Calu3 (cell line): ENCODE measurements around the gene DTL. TPM values are rescaled to one million over a fixed set of nuclear protein-coding genes. Genes with fewer than 3 reads are reported as not detected.

Source experiments
- BruUV-seq: library from RNA; stranded (reverse); fragments of 400-500 nt; replicated peaks from 2 replicates; lab custom pipeline; 2021; lab: Mats Ljungman, UMichigan
- CTCF ChIA-PET: fragments of 300-600 bp; sonication (Branson Sonifier 250); formaldehyde crosslinking; loops from one replicate; lab custom pipeline; 2022; ENCODE audit warnings: antibody characterized with exemption; lab: Charles Lee
- DNase-seq: peaks from one replicate; pipeline ENCODE4 v3.0.0; 2022
- H3K27ac Mint-ChIP-seq: one replicate; pipeline ENCODE4 v1.8.0; 2022; ENCODE audit warnings: mixed read lengths; ENCODE audit not compliant: unreplicated experiment
- H3K27me3 Mint-ChIP-seq: one replicate; pipeline ENCODE4 v1.8.0; 2022; ENCODE audit warnings: mixed read lengths; ENCODE audit not compliant: unreplicated experiment
- H3K36me3 Mint-ChIP-seq: one replicate; pipeline ENCODE4 v1.8.0; 2022; ENCODE audit warnings: mild to moderate bottlenecking, moderate library complexity, mixed read lengths; ENCODE audit not compliant: insufficient read depth, unreplicated experiment
- H3K4me1 Mint-ChIP-seq: one replicate; pipeline ENCODE4 v1.8.0; 2022; ENCODE audit warnings: mild to moderate bottlenecking, low read depth, mixed read lengths; ENCODE audit not compliant: unreplicated experiment
- H3K4me3 Mint-ChIP-seq: one replicate; pipeline ENCODE4 v1.8.0; 2022; ENCODE audit warnings: mild to moderate bottlenecking, low read depth, moderate library complexity, mixed read lengths; ENCODE audit not compliant: unreplicated experiment
- H3K9me3 Mint-ChIP-seq: one replicate; pipeline ENCODE4 v1.8.0; 2022; ENCODE audit warnings: low read depth, mixed read lengths; ENCODE audit not compliant: unreplicated experiment
- intact Hi-C: fragments of 100-400 bp; cut with micrococcal nuclease; formaldehyde crosslinking; loops from one replicate; pipeline ENCODE4 v1.10.0; 2022; ENCODE audit not compliant: unreplicated experiment
- total RNA-seq: library from RNA; stranded (reverse); gene quantifications from 2 replicates; pipeline ENCODE4 v1.2.3, GENCODE V29; 2022
- TF ChIP-seq, protein P1 (sequence below): fragments of 200-600 bp; IDR thresholded peaks from one replicate; pipeline ENCODE4 v1.8.0; 2022; ENCODE audit warnings: antibody characterized with exemption; ENCODE audit not compliant: unreplicated experiment

The DTL gene
- total RNA-seq, 1 experiment from 2014 or later, result 44.0 TPM

DNA sequence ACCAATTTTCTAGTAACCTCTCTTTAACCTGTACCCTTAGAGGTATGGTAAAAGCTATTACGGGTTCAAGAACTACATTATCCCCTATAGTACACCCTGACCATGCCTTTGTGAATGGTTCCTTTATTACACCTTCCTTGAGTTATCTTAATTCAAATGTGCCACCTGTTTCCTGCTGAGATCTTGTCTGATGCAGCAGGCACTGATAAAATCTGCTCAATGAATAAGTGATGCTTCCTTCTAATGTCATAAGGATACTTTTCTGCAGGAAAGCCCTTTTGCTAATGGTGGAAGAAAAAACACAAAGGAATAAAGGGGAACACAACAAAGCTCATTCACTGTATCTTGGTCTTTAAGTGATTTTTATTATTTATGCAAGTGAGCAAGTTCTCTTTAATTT, 26.0 kb upstream of the DTL start:
- Mint-ChIP-seq H3K4me3 (no peak overlapping the region), H3K27ac (no peak overlapping the region), H3K27me3 (no peaks in the 10 kb centered on the region), H3K9me3 (no peaks in the 10 kb centered on the region), H3K36me3 (peaks cover 1% of the 10 kb centered on the region), H3K4me1 (no peaks in the 10 kb centered on the region)
- CTCF ChIA-PET, result interaction anchor here (1.2 to 1.4 kb wide), 2 partner anchors 26 to 329 kb away, joined by 3 to 6 read pairs; partner anchors contain the start of genes DTL and INTS7
- BruUV-seq, result no TSS peak
- TF ChIP-seq, protein P1, sequence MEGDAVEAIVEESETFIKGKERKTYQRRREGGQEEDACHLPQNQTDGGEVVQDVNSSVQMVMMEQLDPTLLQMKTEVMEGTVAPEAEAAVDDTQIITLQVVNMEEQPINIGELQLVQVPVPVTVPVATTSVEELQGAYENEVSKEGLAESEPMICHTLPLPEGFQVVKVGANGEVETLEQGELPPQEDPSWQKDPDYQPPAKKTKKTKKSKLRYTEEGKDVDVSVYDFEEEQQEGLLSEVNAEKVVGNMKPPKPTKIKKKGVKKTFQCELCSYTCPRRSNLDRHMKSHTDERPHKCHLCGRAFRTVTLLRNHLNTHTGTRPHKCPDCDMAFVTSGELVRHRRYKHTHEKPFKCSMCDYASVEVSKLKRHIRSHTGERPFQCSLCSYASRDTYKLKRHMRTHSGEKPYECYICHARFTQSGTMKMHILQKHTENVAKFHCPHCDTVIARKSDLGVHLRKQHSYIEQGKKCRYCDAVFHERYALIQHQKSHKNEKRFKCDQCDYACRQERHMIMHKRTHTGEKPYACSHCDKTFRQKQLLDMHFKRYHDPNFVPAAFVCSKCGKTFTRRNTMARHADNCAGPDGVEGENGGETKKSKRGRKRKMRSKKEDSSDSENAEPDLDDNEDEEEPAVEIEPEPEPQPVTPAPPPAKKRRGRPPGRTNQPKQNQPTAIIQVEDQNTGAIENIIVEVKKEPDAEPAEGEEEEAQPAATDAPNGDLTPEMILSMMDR, result no peak
- DNase-seq, result no peak
- intact Hi-C loops, result no loop called here

DNA sequence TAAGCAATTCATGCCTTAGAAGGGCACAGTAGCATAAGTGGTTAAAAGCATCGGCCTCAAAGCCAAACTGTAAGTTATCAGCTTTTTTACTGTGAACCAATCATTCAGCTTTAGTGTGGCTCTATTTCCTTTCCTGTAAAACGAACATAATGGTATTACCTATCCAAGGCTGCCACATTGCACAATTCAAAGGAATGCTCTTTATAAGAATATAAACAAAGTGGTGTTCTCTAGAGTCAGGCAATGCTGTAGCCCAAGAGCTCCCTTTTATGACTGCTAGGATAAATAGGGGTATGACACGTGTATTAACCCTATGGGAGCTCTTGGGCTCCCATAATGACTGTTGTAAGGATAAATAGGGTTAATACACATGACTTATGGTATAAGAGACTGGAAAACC, 25.5 kb upstream of the DTL start:
- H3K4me1 Mint-ChIP-seq, result no peaks in the 10 kb centered on the region
- H3K27me3 Mint-ChIP-seq, result no peaks in the 10 kb centered on the region
- BruUV-seq, result no TSS peak
- no peak for DNase-seq
- H3K9me3 Mint-ChIP-seq, result no peaks in the 10 kb centered on the region
- no peak overlapping the region for H3K27ac Mint-ChIP-seq
- intact Hi-C loops, result loop anchor here (5.0 kb wide), 1 partner anchor 328 kb away; no protein-coding TSS in a partner anchor
- CTCF ChIA-PET, result interaction anchor here (1.2 to 1.4 kb wide), 2 partner anchors 25 to 329 kb away, joined by 3 to 6 read pairs; partner anchors contain the start of genes DTL and INTS7
- peaks cover 4% of the 10 kb centered on the region for H3K36me3 Mint-ChIP-seq
- no peak overlapping the region for H3K4me3 Mint-ChIP-seq
- TF ChIP-seq, protein P1, result no peak

DNA sequence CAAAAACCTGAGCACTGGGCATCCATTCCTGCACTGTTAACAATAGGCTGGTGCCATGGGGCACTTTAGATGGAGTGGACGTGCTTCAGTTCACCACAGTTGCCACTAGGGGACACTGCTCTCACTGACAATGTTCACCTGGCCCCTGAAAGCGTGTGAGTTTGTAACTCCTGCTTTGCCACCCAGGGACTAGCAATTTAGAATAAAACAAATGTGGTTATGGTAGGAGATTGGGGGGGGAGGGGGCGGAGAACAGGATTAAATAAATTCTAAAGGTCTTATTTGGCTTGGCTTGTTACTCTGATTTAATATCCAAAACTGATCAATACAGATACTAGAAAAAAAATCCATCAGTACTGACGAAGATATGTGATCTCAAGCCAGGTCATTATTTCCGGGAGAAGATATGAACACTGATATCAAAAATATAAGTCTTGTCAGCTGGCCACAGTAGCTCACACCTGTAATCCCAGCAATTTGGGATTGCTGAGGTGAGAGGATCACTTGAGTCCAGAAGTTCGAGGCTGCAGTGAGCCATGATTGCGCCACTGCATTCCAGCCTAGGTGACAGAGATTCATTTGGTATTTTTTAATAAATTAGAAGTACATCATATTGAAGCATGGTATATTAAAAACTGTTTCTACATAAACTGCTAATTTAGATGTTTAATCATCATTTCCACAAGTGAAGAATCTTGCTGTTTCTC, 23.4 kb upstream of the DTL start:
- H3K9me3 Mint-ChIP-seq, result no peaks in the 10 kb centered on the region
- intact Hi-C loops, result loop anchor here (1.0 to 5.0 kb wide), 2 partner anchors 23 to 330 kb away; partner anchors contain the start of genes DTL and INTS7
- peaks cover 4% of the 10 kb centered on the region for H3K36me3 Mint-ChIP-seq
- peak; percentile 76 for DNase-seq
- no peak overlapping the region for H3K4me3 Mint-ChIP-seq
- no peaks in the 10 kb centered on the region for H3K27me3 Mint-ChIP-seq
- TF ChIP-seq, protein P1, result peak; percentile 94
- H3K4me1 Mint-ChIP-seq, result no peaks in the 10 kb centered on the region
- no peak overlapping the region for H3K27ac Mint-ChIP-seq
- no TSS peak for BruUV-seq
- CTCF ChIA-PET, result interaction anchor here (1.4 to 1.8 kb wide), 2 partner anchors 15 to 23 kb away, joined by 5 to 12 read pairs; partner anchors contain the start of genes DTL and INTS7

DNA sequence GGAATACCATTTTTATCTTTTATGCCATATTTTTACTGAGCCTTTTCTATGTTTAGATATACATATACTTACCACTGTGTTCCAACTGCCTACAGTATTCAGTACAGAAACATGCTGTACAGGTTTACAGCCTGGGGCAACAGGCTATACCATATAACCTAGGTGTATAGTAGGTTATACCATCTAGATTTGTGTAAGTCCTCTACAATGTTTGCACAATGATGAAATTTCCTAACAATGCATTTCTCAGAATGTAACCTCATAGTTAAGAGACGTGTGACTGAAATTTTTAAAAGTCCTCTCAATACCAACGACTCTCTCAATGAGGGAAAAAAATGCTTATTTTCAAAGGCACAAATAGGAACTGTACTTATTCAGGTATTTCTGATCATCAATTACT, 21.9 kb upstream of the DTL start:
- DNase-seq, result no peak
- no peaks in the 10 kb centered on the region for H3K9me3 Mint-ChIP-seq
- H3K4me1 Mint-ChIP-seq, result no peaks in the 10 kb centered on the region
- no peaks in the 10 kb centered on the region for H3K27me3 Mint-ChIP-seq
- BruUV-seq, result no TSS peak
- no peak overlapping the region for H3K27ac Mint-ChIP-seq
- CTCF ChIA-PET, result interaction anchor here (0.8 to 1.8 kb wide), 3 partner anchors 14 to 271 kb away, joined by 3 to 12 read pairs (median 5); partner anchors contain the start of genes DTL and INTS7
- peaks cover 4% of the 10 kb centered on the region for H3K36me3 Mint-ChIP-seq
- TF ChIP-seq, protein P1, result no peak
- H3K4me3 Mint-ChIP-seq, result no peak overlapping the region
- intact Hi-C loops, result loop anchor here (5.0 kb wide), 1 partner anchor 331 kb away; no protein-coding TSS in a partner anchor
